ENCODE data around the gene REL.
"Not testable (repeated sequence)": the region's sequence is repeated elsewhere in the genome, so short reads cannot be mapped to it uniquely, and the experiment has no call there.

REL gene

GRCh38 chr2:60868589-60869273 is 12.6 kb upstream of the REL start:
- no peak for DNase-seq

- no peak for DNase-seq
Measured at GRCh38 chr2:60872510-60872928, 8.9 kb upstream of the REL start.

- DNase-seq = no peak
Measured at GRCh38 chr2:60873381-60873780, 8.0 kb upstream of the REL start.

DNA sequence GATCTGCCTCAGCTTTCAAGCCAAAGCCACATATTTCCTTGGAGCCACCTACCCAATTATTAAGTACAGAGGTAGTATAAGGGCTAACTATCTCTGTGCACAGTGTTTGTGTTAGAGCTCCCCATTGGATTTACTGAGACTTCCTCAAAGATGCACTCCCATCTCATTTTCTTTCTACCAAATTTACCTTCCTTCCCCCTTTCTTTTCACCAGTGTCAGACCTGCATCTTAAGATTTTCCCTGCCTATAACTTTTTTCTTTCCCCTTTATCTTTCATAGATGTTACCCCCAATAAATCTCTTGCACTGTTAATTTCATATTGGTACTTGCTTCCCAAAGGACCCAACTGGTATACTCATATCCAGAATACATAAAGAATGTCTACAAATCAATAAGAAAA is 5.9 kb upstream of the REL start:
- no peak for DNase-seq

DNA sequence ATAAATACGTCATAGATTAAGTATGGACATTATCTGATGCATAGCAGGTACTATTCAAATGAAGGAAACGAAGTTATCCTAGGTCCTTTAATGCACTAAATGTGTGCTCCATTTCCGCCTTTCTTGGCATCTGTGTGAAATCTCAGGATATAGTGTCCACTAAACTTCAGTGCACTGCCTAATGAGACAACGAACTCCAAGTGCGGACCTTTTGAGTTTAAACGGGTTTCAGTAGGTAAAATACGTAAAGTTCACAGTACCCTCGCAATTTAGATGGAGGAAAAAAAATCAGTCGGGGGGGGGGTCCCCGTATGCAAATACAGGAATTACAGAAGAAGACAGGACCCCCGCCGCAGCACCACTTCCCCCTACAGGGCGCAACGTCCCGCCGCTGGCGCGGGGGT is 729 bp upstream of the REL start:
- peak in 1 of 2 experiments; percentile 32 for DNase-seq

DNA sequence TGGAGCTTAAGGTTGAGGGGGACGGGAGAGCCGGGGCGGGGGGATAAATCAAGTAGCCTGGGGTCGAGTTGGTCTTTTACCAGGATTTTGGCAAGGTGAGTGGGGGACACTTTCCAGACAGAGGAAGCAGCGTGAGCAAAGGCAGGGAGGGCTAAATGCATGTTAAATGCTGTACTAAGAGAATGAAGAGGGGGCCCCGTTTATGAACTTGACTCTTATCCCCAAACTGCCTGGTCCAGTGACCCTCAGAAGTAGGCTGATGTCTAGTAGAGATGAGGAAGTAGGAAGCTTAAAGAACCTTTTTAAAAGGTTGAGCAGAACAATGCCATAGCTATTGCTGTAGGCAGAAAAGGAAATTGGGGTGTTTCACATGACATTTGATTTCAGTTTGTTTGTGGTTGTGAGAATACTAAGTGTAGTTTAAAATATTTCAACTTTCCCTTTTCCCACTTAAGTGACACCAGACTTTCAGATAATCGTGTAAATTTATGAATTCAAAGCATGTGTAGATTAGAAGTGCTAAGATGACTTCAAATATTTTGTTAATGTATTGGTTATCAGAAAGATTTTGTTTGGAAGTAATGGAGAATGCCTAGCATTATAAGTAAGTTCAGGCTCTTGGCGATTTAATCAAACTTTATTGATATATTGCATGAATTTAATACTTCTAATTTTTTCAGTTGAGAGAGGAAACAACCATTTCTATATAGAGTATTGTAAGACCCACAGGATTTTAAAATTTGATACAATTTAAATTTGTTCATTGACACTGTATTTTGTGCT is 1.8 kb downstream of the REL start:
- DNase-seq = no peak

- DNase-seq = no peak
Measured at GRCh38 chr2:60883896-60884295, 2.5 kb downstream of the REL start.

DNA sequence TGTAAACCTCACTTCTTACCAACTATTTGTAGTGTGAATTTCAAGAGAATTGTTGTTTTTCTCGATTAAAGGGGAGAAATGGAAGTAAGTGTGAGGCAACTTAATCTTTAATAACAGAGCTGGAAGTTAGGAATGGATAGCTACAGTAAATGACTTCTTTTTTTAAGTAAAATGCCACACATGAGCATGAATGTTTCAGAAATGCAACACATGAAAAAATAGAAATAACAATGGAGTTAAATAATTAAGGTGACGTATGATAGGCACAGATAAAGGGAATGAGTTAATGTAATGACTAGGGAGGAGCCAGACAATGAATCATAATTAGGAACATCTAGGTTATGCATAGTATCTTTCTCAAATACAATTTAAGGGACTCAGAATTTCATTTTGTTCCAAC is 3.4 kb downstream of the REL start:
- DNase-seq = no peak

DNA sequence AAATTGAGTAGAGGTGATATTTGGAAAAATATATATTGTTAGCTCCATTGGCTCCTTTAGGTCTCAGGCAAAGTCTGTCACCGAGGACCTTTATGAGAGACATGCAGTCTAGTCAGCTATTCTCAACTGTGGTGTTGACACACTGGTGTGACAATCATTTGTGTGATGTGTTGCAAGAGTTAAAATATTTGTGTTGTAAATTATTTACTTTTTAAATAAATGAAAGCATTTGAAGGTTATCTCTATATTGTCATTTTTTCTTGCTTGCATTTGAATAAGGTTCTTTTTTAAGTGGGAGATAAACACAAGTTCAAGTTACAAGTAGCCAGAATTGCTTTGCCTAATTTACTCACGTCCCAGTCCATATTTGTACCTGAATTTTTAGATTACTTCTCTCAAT is 4.3 kb downstream of the REL start:
- no peak for DNase-seq

GRCh38 chr2:60886991-60887390 is 5.6 kb downstream of the REL start:
- DNase-seq = no peak

DNA sequence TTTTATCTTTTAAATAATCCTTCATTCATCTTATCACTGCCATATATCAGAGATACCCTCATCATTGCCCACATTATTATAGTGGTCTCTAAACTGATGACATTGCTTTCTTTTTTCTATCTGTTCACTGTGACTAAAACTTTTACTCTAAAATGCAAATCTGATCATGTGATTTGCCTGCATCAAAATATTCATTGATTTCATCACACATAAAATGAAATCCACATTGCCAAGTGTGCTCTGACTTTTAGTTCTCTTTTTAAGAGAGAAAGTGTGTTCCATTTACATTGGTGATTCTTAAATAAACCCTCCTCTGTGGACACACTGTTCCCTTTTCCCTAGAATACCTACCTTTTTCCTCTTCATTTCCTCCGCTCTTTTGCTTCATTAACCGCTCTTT is 7.5 kb downstream of the REL start:
- no peak for DNase-seq

DNA sequence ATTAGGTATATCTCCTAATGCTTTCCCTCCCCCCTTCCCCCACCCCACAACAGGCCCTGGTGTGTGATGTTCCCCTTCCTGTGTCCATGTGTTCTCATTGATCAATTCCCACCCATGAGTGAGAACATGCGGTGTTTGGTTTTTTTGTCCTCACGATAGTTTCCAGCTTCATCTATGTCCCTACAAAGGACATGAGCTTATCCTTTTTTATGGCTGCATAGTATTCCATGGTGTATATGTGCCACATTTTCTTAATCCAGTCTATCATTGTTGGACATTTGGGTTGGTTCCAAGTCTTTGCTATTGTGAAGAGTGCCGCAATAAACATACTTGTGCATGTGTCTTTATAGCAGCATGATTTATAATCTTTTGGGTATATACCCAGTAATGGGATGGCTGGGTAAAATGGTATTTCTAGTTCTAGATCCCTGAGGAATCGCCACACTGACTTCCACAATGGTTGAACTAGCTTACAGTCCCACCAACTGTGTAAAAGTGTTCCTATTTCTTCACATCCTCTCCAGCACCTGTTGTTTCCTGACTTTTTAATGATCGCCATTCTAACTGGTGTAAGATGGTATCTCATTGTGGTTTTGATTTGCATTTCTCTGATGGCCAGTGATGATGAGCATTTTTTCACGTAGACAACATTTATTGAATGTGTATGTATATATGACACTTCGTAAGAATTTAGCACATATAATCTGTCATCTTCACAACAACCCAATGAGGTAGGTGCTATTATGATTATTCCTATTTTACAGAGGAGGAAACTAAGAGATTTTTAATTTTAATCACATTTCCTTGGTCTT is 8.4 kb downstream of the REL start:
- DNase-seq = not testable (repeated sequence)

GRCh38 chr2:60890393-60890707 is 9.0 kb downstream of the REL start:
- no peak for DNase-seq

DNA sequence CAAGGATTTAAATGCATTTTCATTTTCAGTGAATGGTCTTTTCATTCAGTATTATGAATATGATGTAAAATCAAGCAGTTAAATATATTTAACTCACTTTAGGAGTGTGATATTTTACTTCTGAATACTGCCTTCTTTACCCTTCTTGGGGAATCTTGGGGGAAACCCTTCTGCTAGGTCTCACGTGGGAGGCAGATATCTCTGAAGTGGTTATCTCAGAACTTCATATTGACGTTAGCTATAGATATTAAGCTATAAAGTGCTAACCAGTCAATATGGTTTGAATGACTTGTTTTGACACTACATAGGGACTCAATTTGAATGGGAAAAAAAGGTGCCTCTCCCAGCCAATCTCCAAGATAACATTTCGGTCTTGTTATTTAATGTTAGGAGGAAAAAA is 9.8 kb downstream of the REL start:
- DNase-seq = no peak

GRCh38 chr2:60898567-60898966 is 17.2 kb downstream of the REL start:
- DNase-seq = no peak

GRCh38 chr2:60899230-60899891 is 18.0 kb downstream of the REL start:
- no peak for DNase-seq

- no peak for DNase-seq
Measured at GRCh38 chr2:60899892-60900249, 18.5 kb downstream of the REL start.

DNA sequence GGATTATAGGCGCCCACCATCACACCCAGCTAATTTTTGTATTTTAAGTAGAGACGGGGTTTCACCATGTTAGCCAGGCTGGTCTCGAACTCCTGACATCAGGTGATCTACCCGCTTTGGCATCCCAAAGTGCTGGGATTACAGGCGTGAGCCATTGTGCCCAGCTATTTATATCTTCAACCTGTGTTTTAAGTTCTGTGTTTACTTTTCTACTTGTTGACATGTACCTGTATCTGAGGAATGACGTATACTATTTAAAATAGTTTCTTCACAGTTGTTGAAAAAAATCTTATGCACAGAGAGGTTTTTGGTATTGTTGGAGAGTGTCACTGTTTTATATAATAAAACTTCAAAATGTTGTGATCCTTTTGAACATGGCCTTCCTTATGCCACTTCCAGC is 19.9 kb downstream of the REL start:
- not testable (repeated sequence) for DNase-seq

DNA sequence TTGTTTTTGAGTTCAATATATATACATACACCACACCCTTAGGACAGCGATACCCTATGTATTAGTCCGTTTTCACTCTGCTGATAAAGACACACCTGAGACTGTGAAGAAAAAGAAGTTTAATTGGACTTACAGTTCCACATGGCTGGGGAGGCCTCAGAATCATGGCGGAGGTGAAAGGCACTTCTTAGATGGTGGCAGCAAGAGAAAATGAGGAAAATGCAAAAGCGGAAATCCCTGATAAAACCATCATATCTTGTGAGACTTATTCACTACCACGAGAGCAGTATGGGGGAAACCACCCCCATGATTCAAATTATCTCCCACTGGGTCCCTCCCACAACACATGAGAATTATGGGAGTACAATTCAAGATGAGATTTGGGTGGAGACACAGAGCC is 24.5 kb downstream of the REL start:
- not testable (repeated sequence) for DNase-seq

- no peak for DNase-seq
Measured at GRCh38 chr2:60906395-60906794, 25.0 kb downstream of the REL start.

- no peak for DNase-seq
Measured at GRCh38 chr2:60907329-60907728, 26.0 kb downstream of the REL start.

DNA sequence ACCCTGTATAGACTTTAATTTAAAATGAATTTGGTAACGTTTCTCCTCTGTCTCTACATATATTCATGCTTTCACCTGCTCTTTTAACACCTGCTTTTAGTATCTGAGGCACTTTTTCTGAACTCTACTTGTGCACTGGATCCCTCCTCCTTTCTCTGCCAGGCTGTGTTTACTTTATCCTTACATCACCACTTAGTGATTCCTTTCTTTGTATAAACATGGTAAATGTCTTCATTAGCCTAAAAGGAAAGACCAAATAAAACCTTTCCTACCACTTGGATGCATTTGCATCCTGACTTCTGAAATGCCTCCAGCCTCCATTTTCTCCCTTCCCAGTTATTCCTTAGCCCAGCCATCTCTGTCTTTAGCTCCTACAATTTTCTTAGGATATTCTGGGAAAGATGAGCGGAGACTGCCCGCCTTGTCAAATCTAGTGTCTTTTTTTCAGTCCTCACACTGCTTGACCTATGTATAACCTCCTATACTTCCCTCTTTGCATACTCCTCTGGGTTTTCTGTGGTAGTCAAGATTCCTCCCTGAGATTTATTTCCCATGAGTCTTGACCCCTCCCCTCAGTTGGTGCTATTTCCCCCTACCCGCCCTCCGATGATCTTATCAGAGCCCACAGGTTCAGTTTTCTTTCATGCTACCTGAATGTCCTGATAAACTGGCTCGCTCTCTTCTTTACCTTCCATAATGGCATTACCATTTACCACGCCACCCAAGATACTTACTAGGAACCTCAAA is 44.8 kb downstream of the REL start:
- DNase-seq = peak; percentile 40 to 66
